Activated T-helper 1 cell treated with Interleukin-2 at 50 U/mL for 16 hours (primary cell): ENCODE data around the gene TRAPPC14.

Experiments
- DNase-seq: peaks from one replicate; pipeline ENCODE4 v3.0.0-alpha.2; 2020; ENCODE audit warnings: low read depth

TRAPPC14 gene

GRCh38 chr7:100173806-100174495, 15.4 kb upstream of the TRAPPC14 start:
- DNase-seq = no peak

GRCh38 chr7:100171840-100172239, 13.3 kb upstream of the TRAPPC14 start:
- DNase-seq = no peak

DNA sequence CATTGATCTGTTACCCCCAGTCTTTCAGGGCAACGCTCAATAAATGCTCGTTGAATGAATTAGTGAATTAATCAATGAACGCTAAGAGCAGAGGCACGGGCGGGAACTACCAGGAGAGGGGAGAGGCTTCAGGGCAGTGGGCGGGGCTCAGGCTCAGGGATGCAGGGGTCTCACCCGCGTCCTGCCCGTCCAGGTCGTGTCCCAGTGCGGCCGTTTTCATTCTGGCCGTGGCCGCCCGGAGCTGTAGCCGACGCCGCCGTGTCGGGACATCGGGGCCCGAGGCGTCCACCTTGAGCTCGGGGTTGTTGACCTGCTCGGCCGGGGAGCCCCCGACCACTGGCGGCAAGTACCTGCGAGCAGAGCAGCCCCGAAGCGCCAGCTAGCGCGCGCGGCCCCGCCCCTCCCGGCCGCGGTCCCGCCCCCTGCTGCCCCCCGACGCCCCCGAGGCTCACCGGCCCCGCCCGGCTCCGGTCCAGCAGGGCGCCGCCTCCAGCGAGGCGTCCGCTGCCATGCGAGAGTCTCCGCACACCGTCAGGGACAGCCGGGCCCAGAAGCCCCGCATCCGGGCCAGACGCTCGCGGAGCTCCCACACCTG, 12.7 kb upstream of the TRAPPC14 start:
- no peak for DNase-seq

- DNase-seq = no peak
Observed at GRCh38 chr7:100170101-100170897, 11.8 kb upstream of the TRAPPC14 start.

- no peak for DNase-seq
Observed at GRCh38 chr7:100169147-100169850, 10.8 kb upstream of the TRAPPC14 start.

GRCh38 chr7:100167912-100168323, 9.4 kb upstream of the TRAPPC14 start:
- no peak for DNase-seq

DNA sequence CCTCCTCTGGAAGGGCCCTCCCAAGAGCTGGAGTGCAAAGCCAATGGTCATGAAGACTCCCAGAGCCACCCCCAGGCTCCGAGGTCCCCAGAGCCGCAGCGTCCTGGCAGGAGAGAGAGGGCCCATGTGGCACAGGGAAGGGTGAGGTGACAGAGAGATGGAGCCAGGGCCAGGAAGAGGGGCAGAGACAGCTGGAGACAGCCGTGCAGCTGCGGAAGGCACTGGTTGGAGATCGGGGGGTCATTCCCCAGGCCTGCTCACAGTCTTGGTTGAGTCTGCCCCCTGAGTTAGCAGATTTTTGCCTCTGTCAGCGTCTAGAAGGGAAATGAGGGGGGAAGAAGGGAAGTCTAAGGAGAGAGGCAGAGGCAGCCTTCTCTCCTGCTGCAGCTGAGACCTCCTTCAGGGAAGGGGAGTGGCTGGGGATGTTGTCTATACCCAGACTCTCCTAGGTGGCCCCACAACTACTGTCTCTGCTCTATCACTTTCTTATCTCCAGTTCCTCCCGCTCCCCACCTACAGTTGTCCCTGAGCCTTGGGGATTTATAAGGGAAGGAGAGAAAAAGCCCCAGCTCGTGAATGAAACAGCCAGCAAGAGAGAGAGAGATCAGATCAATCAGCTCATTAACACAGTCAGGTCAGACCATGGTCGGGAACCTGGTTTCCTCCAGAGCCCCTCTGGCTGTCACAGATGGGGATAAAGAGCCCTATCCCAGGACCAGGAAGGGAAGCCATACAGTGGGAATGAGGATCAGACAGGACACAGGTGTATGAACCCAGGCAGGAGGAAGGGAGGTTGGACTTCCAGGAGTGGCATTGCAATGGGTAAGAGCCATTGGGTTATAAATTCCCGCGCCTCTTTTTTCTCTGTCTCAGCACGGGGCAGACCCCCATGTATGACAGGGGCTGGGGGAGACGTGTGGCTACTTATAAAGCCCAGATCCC, 8.7 kb upstream of the TRAPPC14 start:
- no peak for DNase-seq

- no peak for DNase-seq
Observed at GRCh38 chr7:100166317-100166940, 7.9 kb upstream of the TRAPPC14 start.

GRCh38 chr7:100163871-100164270, 5.3 kb upstream of the TRAPPC14 start:
- DNase-seq = no peak

DNA sequence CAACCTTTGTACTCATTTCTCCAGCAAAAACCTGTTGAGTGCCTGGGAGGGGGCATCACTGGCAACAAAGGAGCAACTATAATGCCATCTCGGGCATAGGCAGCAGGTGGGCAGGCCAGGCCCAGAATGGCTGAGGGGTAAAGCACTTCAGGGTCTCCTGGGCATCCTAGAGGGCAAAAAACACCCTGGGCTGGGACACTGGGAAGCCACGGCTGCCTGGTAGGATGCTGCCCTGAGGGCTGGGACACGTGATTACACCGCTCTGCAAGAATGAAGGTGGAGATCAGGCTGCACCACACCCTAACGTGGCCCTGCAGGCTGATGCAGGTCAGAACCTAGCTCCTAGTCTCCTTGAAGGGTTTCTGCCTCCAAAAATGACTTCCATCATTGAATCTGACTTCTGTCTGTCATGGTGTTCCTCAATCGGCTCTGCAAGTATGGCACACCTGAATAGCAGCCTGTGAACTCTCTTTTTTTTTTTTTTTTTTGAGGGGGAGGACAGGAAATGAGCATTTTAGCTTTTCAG, 4.5 kb upstream of the TRAPPC14 start:
- DNase-seq = no peak

DNA sequence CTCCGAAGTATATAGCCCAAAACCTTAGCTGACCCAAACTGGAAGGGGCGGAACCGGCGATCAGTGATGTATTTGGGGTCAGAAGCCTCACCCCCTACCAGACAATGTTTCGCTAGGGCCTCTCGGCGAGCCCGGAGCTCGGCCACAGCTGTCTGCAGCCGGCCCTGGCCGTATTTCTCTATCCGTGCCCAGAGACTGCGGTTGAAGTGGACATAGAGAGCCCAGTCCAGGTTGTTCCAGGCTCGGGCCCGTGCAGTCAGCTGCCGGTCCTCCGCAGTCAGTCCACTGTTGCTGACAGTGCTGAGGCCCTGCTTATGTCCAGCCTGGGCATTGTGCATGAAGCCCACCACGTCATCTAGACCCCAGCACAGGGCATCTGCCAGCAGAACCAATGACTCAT, 1.5 kb upstream of the TRAPPC14 start:
- DNase-seq = no peak

DNA sequence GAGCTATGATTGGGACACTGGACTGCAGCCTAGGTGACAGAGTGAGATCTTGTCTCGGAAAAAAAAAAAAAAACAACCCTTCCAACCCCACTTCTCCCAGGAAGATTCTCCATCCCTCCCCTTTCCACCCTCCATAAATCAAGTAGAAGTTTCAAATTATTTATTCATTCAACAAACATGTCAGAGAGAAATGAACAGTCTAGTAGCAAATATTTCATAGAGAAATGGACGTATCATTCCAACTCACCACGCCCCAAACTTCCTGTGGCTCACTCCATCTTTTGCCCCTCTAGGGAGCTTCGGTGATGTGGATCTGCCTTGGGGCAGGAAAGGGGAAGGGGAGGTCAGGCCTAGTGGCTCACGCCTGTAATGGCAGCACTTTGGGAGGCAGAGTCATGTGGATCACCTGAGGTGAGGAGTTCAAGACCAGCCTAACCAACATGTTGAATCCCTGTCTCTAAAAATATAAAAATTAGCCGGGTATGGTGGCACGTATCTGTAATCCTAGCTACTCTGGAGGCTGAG, 638 bp upstream of the TRAPPC14 start:
- DNase-seq = no peak

DNA sequence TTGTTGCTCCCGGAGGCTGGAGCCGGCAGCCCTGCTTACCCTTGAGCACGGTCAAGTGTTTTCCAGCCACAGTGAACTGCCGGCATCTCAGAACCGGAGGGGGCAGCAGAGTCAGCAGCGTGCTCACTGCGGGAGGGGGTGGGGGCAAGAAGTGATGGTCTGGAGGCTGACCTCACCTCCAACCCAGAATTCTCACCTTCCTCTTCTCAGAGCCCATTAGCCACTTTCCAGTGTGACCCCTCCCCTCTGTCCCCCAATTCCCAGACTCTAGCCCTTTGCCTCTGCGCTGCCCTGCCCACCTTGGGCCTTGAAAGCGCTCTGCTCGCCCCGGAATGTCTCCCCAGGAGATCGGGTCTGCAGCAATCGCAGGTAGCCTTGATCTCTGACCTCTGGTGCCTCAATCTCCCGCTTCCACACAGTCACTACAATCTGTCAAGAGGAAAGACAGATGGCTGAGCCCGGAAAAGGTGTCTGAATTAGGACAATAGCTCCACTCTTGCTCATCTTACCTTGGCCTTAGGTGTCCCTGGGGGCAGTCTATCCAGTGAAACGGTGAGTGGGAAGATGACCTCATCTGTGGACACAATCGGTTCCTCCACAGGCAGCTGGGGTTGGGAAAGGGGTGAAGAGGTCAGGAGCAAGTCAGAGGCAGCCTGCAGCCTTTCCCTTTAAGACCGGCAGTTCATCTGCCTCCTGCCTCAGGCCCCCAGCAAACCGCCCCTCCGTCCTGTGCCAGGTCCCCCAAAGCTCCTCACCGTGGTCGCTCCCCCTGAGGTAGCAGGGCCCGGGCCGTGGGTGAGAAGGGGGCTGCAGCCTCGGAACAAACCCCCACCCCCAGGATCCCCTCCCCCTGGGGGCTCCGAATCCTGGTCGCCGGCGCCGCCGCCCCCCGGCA, 942 bp downstream of the TRAPPC14 start:
- DNase-seq = no peak

- DNase-seq = no peak
Observed at GRCh38 chr7:100157069-100157333, 1.5 kb downstream of the TRAPPC14 start.

DNA sequence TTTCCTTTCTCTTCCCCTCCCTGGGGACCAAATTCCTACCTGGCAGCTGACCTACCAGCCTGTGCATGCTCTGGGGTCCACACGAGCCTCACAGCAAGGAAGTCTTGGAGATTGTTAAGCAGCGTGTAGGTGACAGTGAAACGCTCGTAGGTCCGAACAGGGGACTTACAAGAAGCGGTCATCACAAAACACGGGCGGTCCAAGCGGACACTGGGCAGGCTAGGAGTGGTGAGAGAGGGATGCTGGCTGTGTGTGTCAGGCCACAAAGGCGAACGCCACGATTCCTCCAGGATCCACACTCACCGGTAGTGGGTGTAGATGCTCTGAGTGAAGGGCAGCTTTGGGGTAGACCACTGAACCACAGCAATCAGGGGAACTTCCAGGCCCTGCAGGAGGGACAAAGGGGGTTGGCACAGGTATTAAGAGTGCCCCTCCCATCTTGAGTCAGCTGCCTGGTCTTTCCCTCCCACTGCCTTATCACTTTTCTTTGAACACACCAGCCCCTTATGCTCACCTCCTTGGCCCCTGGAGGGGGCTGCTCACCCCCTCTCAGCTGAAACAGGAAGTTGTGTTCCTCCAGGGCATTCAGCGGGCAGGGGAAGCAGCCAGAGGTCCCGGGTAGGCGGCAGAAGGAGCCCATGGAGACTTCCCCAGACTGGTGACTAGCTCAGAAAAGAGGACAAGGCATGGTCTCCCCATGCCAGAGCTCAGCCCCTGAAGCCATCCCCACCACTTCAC, 2.0 kb downstream of the TRAPPC14 start:
- DNase-seq = no peak

DNA sequence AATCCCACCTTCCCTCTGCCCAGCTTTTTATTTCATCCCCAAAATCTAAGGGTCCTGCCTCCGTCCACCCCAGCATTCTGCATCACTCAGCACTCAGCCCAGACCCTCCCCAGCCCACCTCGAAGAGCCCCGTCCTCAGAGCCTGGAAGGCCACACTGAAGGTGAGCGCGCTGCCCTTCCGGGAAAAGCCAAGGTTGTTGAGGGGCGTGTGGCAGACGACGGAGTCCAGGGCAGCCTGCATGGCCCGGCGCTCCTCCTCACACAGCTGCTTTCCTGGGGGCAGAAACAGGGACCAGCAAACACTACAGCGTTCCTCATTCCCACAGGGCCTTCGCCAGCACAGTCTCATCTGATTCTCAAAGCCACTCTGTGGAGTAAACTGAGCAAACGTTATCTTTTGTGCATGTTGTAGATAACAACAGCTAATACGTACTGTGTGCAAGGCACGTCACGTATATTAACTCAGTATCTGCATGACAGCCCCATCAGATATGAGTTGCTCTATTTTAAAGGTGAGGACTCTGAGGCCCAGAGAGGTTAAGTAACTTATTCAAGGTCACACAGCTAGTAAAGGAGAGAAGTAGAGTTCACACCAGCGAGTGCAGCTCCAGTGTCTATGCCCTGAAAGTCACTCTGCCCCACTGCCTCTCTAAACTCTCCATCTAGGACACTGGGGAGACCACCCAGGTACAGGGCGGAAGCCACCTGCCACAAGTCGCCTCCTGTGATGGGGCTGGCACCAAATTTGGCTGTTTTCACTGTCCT, 2.8 kb downstream of the TRAPPC14 start:
- no peak for DNase-seq

GRCh38 chr7:100154651-100155491, 3.7 kb downstream of the TRAPPC14 start:
- DNase-seq = no peak
